Measurements from ENCODE around the gene SLC24A4.

DNA sequence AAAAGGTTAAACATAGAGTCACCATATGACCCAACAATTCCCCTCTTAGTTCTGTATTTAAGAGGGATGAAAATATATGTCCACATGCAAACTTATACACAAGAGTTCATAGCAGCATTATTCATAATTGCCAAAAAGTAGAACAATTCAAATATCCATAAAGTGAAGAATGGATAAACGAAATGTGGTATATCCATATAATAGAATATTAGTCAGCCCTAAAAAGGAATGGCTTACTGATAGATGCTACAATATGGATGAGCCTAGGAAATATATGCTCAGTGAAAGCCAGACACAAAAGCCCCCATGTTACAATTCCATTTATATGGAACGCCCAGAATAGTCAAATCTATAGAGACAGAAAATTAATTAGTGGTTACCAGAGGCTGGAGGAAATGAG is 146.6 kb downstream of the SLC24A4 start:
- no peak for TF ChIP-seq CTCF (IDR thresholded peaks at IDR 0.05)
- TF ChIP-seq POLR2A (IDR thresholded peaks at IDR 0.05), result no peak

Measured in testis (tissue), 2 donors.